Esophagus (tissue), 2 donors: ENCODE results near the gene SMG9. TPM values are rescaled to one million over a fixed set of nuclear protein-coding genes. Genes with fewer than 3 reads are reported as not detected.

Experiments
- H3K27ac ChIP-seq, 2 donors: one replicate each; pipeline ENCODE4 v1.5.1; 2013; ENCODE audit warnings: low read depth in 2 of 2, mild to moderate bottlenecking in 2 of 2, inconsistent platforms in 1 of 2, low read length in 1 of 2, moderate library complexity in 1 of 2
- H3K27me3 ChIP-seq, 2 donors: one replicate each; pipeline ENCODE4 v1.6.1; 2013; ENCODE audit warnings: low read length in 2 of 2, control low read depth in 1 of 2, mild to moderate bottlenecking in 1 of 2; ENCODE audit not compliant: insufficient read depth in 2 of 2, control insufficient read depth in 1 of 2
- H3K36me3 ChIP-seq, 2 donors: one replicate each; pipeline ENCODE4 v1.6.1; 2013; ENCODE audit warnings: low read length in 1 of 2; ENCODE audit not compliant: control insufficient read depth in 2 of 2, insufficient read depth in 2 of 2
- H3K4me1 ChIP-seq, 2 donors: one replicate each; pipeline ENCODE4 v1.6.1; 2013; ENCODE audit warnings: low read length in 1 of 2; ENCODE audit not compliant: control insufficient read depth in 2 of 2, insufficient read depth in 2 of 2
- H3K4me3 ChIP-seq, 2 donors: one replicate each; pipeline ENCODE4 v1.5.1; 2013; ENCODE audit warnings: low read length in 2 of 2, mild to moderate bottlenecking in 2 of 2, low read depth in 1 of 2, moderate library complexity in 1 of 2
- H3K9me3 ChIP-seq, 2 donors: one replicate each; pipeline ENCODE4 v1.6.1; 2013; ENCODE audit warnings: mild to moderate bottlenecking in 2 of 2, low read depth in 1 of 2, low read length in 1 of 2, moderate library complexity in 1 of 2; ENCODE audit not compliant: control insufficient read depth in 2 of 2, insufficient read depth in 1 of 2
- WGBS, 2 donors: extraction: QIAGEN DNeasy Blood & Tissue Kit; methylation state at CpG; one replicate each; pipeline ENCODE4 v1.1.7; 2013; 5-methylcytosine and 5-hydroxymethylcytosine counted together
- polyA plus RNA-seq, 2 donors: library from polyadenylated mRNA; stranded (reverse); fragments of 200-250 nt; gene quantifications; one replicate each; pipeline ENCODE4 v1.2.3, GENCODE V29; 2013
- donor health status: healthy with polysubstance abuse.
- donor health status: Bipolar disorder and iron deficiency.

The SMG9 gene
- polyA plus RNA-seq, 2 donors, result 15.8 to 23.2 TPM

DNA sequence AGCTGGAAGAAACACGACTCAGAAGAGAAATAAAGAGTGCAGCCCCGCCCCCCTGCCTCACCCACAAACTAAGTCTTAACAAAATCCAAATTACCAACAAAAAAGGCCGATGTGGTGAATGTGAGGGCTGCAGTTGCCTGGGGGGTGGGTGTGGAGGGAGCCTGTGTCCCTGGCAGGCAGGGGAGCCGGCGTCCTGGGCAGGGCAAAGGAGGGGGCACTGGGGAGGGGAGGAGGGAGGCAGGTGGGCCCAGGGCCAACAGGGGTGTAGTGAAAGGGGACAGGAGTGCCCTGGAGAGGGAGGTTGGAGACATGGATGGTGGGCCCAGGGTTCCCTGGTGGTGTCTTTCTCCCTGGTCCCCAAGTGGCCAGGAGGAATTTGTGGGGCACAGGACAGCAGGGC is 34.8 kb downstream of the SMG9 start:
- Histone ChIP-seq H3K27ac (no peak overlapping the region), H3K9me3 (no peaks in the 10 kb centered on the region), H3K27me3 (no peaks in the 10 kb centered on the region), H3K4me3 (no peak overlapping the region), H3K36me3 (no peaks in the 10 kb centered on the region), H3K4me1 (peaks cover 0 to 6% of the 10 kb centered on the region in 2 donors)
- 53% methylated on average over 5 of the region's 5 CpGs for WGBS, 2 donors

- no peaks in the 10 kb centered on the region for H3K9me3 ChIP-seq
- no peak overlapping the region for H3K27ac ChIP-seq
- no peaks in the 10 kb centered on the region for H3K36me3 ChIP-seq
- peaks cover 0 to 6% of the 10 kb centered on the region in 2 donors for H3K4me1 ChIP-seq
- WGBS, 2 donors, result 85 to 90% methylated on average over 37 of the region's 37 CpGs
- H3K27me3 ChIP-seq, result no peaks in the 10 kb centered on the region
- no peak overlapping the region for H3K4me3 ChIP-seq
These were observed 35.3 kb downstream of the SMG9 start for GRCh38 chr19:43719378-43719868.

GRCh38 chr19:43718627-43719377 is 36.0 kb downstream of the SMG9 start:
- H3K27ac ChIP-seq, result no peak overlapping the region
- H3K4me1 ChIP-seq, result peaks cover 0 to 6% of the 10 kb centered on the region in 2 donors
- WGBS, 2 donors, result 91 to 93% methylated on average over 59 to 60 of the region's 60 CpGs
- no peaks in the 10 kb centered on the region for H3K36me3 ChIP-seq
- no peaks in the 10 kb centered on the region for H3K27me3 ChIP-seq
- no peaks in the 10 kb centered on the region for H3K9me3 ChIP-seq
- no peak overlapping the region for H3K4me3 ChIP-seq

- Histone ChIP-seq H3K36me3 (no peaks in the 10 kb centered on the region), H3K27ac (no peak within 1 kb of the TSS), H3K9me3 (peaks cover 0 to 2% of the 10 kb centered on the region in 2 donors), H3K4me3 (no peak within 1 kb of the TSS), H3K4me1 (peaks cover 0 to 6% of the 10 kb centered on the region in 2 donors), H3K27me3 (no peaks in the 10 kb centered on the region)
- 67 to 79% methylated on average over 4 of the region's 4 CpGs for WGBS, 2 donors
These were observed 39.0 kb downstream of the SMG9 start, which contains the start of gene IRGC for GRCh38 chr19:43715776-43716175. Gene IRGC, plus strand, starts transcription at chr19:43716076. Its CDS starts 2,483 bp downstream, at chr19:43718559.

DNA sequence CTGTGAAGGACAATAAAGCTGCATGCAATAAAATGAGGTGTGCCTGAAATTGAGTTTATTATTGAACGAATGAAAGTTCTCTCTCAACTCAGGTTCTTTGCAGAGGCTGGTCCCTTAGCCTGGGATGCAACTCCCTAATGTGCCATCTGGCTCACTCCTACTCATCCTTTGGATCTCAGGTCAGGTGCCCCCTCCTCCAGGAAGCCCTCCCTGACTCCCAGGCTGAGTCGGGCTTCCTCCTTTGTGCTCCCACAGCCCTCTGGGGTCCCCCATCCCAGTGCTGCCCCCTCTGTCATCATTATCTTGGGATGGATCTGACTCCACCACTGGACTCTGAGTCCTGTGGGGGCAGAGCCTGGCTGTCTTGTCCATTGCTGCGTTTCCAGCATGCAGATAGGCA is 41.6 kb downstream of the SMG9 start:
- no peaks in the 10 kb centered on the region for H3K4me1 ChIP-seq
- H3K36me3 ChIP-seq, result no peaks in the 10 kb centered on the region
- no peaks in the 10 kb centered on the region for H3K27me3 ChIP-seq
- WGBS, 2 donors, result 70 to 75% methylated on average over 3 of the region's 3 CpGs
- peaks cover 0 to 6% of the 10 kb centered on the region in 2 donors for H3K9me3 ChIP-seq
- no peak overlapping the region for H3K4me3 ChIP-seq
- H3K27ac ChIP-seq, result no peak overlapping the region

DNA sequence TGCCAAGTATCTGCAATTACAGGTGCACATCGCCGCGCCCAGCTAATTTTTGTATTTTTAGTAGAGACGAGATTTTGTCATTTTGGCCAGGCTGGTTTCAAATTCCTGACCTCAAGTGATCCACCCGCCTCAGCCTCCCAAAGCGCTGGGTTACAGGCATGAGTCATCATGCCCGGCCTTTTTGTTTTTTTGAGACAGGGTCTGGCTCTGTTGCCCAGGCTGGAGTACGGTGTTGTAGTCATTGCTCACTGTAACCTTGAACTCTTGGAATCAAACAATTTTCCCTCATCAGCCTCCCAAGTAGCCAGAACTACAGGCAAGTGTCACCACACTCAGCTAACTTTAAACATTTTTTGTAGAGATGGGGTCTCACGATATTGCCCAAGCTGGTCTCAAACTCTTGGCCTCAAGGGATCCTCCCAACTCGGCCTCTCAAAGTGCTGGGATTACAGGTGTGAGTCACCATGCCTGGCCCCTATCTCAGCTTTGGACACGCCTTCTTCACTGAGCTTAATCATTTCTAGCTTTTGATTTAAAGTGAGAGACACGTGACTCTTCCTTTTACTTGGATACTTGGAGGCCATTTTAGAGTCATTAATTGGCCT is 42.9 kb downstream of the SMG9 start:
- Histone ChIP-seq H3K27me3 (no peaks in the 10 kb centered on the region), H3K4me1 (no peaks in the 10 kb centered on the region), H3K4me3 (no peak overlapping the region), H3K9me3 (peaks cover 0 to 6% of the 10 kb centered on the region in 2 donors), H3K27ac (no peak overlapping the region), H3K36me3 (no peaks in the 10 kb centered on the region)
- 61 to 63% methylated on average over 12 of the region's 12 CpGs for WGBS, 2 donors

DNA sequence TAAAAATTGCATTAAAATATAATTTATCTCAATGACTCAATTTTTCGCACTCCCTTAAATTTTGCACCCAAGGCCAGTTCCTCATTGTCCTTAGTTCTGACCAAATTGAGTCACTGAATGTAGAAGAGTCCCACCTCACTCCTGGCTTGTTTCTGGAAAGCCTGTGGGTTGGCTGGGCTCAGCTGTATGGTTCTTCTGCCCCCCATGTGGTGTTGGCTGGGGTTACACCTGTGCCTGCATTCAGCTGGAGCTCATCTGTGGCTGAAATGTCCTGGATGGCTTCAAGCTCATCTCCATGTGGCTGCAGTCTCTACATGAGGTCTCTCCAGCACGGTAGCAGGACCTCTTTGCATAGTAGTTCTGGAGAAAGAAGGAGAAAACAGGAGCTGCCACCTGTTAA is 46.0 kb downstream of the SMG9 start:
- no peak overlapping the region for H3K27ac ChIP-seq
- H3K27me3 ChIP-seq, result no peaks in the 10 kb centered on the region
- H3K4me3 ChIP-seq, result no peak overlapping the region
- H3K36me3 ChIP-seq, result no peaks in the 10 kb centered on the region
- H3K4me1 ChIP-seq, result no peaks in the 10 kb centered on the region
- H3K9me3 ChIP-seq, result peaks cover 0 to 6% of the 10 kb centered on the region in 2 donors
- WGBS, 2 donors, result 75% methylated on average over 2 of the region's 2 CpGs

DNA sequence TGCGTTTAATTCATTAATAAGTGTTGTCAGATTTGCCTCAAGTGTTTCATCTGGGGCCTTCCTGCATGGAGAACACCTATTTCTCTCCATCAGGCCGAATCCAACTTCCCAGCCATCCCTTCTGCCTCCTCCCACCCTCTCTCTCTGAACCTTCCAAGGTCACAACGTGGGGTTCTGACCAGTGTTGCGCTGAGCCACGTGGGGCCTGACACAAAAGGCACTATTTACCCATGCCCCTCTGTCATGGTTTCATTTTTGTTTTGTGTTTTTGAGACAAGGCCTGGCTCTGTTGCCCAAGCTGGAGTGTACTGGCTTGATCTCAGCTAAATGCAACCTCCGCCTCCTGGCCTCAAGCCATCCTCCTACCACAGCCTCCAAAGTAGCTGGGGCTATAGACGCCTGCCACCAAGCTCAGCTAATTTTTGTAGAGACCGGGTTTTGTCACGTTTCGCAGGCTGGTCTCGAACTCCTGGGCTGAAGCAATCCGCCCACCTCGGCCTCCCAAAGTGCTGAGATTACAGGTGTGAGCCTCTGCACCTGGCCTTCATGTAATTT is 47.5 kb downstream of the SMG9 start:
- Histone ChIP-seq H3K27ac (no peak overlapping the region), H3K9me3 (peaks cover 0 to 6% of the 10 kb centered on the region in 2 donors), H3K4me3 (no peak overlapping the region), H3K4me1 (no peaks in the 10 kb centered on the region), H3K27me3 (no peaks in the 10 kb centered on the region), H3K36me3 (no peaks in the 10 kb centered on the region)
- WGBS, 2 donors, result 80 to 86% methylated on average over 13 of the region's 13 CpGs

DNA sequence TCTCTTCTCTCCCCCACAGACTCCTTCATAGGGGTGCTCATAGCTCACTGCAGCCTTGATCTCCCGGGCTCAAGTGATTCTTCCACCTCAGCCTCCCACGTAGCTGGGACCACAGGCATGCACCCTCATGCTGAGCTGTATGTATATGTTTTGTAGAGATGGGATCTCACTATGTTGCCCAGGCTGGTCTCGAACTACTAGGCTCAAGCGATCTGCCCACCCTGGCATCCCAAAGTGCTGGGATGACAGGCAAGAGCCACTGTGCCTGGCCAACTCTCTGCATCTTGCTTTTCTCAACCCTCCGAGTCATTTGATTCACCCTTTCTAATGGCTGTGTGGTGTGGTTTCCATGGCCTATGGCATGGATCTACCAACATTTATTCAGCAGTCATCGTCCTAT is 49.0 kb downstream of the SMG9 start:
- WGBS, 2 donors, result 74 to 78% methylated on average over 6 of the region's 6 CpGs
- H3K27ac ChIP-seq, result no peak overlapping the region
- H3K36me3 ChIP-seq, result no peaks in the 10 kb centered on the region
- no peaks in the 10 kb centered on the region for H3K4me1 ChIP-seq
- peaks cover 0 to 4% of the 10 kb centered on the region in 2 donors for H3K9me3 ChIP-seq
- H3K4me3 ChIP-seq, result no peak overlapping the region
- H3K27me3 ChIP-seq, result no peaks in the 10 kb centered on the region
